HG03135 (cell line): ENCODE results near the gene ATP9B.
A peak's percentile ranks its signal among the peaks of the same experiment; 100 is the strongest.

ENCODE experiments used
- ATAC-seq: cut with Tn5 transposase; IDR thresholded peaks from one replicate; pipeline ENCODE4 v1.9.1; 2021; ENCODE audit warnings: mild to moderate bottlenecking, moderate library complexity; ENCODE audit not compliant: unreplicated experiment

The ATP9B gene

DNA sequence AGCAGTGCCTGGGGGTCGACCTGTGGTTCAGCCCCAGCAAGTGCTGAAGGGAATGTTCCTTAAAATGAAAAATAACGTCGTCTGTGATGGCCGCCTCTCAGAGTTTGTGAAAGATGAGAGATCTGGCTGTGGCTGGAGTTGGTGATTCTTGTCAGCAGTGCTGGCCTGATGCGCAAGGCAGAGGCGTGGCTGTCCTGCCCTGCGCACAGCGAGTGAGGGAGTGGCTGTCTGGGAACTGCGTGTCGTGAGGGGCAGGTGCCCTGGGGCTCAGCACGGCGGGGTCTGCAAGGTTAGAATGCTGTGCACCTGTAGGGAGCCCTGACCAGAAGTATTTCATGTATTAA lies 335.3 kb downstream of the ATP9B start:
- no peak for ATAC-seq

DNA sequence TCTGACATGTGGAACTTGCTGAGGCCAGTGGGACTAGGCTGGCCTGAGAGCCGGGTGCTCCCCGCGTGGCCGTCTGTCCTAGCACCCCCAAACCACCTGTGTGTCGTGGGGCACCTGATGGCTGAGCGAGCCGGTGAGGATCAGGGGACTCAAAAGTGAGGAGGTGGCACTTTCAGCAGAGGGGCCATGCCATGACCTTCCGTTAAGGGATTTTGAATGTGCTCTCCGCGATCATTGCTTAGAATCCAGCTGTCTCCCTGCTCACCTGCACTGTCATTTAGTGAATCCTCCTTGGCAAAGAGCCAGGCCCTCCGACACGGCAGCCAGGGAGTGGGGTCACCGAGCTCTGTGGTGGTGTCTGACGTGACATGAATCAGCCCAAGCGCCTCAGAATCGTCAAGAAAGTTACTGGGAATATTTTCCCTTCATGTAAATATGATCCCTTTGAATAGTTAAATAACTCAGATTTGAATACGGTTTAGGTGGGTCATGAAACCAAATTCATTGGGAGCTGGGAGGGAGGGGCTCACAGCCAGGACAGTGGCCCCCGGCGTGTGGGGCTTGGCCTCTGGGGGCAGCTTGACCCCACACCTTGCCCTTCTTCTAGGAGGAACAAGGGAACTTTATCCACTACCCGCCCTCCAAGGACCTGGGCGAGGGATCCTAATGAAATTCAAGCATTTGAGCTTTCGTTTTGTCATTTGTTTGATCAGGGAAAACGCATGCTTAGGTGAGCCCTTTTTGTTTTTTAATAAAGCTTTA lies 336.0 kb downstream of the ATP9B start:
- ATAC-seq, result no peak

- peak; percentile 66 for ATAC-seq
These were observed 336.8 kb downstream of the ATP9B start for GRCh38 chr18:79405781-79406575.

- no peak for ATAC-seq
These were observed 337.5 kb downstream of the ATP9B start for GRCh38 chr18:79406708-79407107.

- no peak for ATAC-seq
These were observed 340.1 kb downstream of the ATP9B start for GRCh38 chr18:79409313-79409712.

GRCh38 chr18:79410171-79410641 lies 341.0 kb downstream of the ATP9B start:
- ATAC-seq, result no peak

DNA sequence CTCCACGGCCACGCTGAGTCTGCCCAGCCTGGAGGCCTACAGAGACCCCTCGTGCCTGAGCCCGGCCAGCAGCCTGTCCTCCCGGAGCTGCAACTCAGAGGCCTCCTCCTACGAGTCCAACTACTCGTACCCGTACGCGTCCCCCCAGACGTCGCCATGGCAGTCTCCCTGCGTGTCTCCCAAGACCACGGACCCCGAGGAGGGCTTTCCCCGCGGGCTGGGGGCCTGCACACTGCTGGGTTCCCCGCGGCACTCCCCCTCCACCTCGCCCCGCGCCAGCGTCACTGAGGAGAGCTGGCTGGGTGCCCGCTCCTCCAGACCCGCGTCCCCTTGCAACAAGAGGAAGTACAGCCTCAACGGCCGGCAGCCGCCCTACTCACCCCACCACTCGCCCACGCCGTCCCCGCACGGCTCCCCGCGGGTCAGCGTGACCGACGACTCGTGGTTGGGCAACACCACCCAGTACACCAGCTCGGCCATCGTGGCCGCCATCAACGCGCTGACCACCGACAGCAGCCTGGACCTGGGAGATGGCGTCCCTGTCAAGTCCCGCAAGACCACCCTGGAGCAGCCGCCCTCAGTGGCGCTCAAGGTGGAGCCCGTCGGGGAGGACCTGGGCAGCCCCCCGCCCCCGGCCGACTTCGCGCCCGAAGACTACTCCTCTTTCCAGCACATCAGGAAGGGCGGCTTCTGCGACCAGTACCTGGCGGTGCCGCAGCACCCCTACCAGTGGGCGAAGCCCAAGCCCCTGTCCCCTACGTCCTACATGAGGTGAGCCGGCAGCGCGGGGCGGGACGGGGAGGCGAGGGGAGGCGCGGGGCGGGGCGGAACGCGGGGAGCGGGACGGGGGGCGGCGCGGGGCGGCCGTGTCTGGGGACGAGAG lies 341.8 kb downstream of the ATP9B start:
- no peak for ATAC-seq

DNA sequence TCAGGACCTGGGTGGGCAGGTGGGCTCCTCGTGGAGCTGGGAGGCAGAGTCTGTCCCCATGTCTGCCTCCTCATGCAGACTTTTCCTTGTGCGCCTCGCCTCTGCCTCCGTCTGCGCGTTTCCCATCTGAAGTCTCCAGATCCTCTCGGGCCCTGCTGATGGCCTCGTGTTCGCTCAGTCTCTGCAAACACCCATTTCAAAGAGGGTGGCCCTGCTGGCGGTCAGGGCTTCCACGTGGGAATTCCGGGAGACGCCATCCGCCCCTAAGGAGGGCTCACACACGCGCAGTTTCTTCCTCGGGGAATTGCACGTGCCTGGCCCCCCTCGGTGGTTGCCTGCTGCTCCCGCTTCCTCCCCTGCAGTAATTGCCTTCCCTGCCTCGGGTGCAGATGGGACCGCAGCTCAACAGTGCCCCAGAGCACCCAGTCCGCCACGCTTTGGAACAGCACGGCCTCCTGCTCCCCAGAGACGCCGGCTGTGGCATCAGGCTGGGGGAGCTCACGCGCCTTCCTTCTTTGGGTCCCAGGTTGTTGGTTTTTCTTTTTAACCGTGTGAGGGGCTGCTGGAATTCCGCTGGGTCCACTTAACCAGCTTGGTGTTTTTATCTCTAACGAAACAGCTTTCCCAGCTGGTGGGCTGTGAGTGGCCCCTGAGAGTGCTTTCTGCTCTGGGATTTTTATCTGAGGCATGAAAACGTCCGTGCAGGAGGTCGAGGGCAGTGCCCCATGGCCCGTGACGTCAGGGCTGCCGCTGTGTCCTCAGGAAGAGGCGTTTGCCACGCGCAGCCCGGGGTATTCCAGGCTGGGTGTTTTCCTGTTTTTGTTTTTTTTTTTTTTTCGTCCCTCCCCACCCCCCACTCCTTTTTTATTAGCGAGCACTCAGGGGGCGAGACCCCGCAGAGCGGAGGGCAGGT lies 342.7 kb downstream of the ATP9B start:
- no peak for ATAC-seq

GRCh38 chr18:79413025-79413424 lies 343.8 kb downstream of the ATP9B start:
- ATAC-seq, result no peak

DNA sequence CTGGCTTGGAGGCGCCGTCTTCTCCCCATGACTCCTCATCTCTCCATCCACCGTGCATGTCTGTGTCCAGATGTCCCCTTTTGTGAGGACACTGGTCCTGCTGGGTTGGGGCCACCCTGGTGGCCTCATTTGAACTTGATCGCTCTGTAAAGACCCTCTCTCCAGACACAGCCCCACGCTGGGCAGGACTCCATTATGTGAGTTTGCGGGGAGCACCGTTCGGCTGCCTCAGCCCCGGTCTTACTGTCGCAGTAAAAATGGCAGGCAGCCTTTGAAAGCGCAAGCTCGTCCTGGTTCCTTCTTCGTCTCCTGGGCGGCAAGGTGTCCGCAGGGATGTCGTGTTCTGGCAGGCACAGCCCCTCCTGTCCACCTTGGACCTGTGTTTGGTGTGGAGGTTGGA lies 344.2 kb downstream of the ATP9B start:
- no peak for ATAC-seq

GRCh38 chr18:79413901-79414300 lies 344.7 kb downstream of the ATP9B start:
- ATAC-seq, result no peak

- no peak for ATAC-seq
These were observed 347.0 kb downstream of the ATP9B start for GRCh38 chr18:79416022-79416676.

GRCh38 chr18:79416677-79417052 lies 347.5 kb downstream of the ATP9B start:
- no peak for ATAC-seq

DNA sequence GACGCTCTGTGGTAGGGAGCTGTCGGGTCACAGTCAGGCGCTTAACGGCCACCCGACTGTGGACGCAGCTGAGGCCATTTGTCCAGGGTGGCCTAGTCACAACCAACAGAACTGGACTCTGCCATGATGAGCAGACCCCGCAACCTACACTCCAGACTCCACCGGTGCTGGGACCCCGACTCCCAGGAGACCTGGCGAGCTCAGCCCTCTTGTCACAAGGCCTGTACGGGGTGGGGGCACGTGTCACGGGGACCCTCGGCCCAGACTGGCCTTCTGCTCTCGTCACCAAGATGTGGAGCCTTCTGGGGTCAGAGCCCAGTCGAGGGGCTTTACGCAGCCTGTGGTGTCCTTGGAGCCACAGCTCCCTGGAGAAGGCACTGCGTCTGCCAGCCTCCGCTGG lies 349.0 kb downstream of the ATP9B start:
- ATAC-seq, result no peak

DNA sequence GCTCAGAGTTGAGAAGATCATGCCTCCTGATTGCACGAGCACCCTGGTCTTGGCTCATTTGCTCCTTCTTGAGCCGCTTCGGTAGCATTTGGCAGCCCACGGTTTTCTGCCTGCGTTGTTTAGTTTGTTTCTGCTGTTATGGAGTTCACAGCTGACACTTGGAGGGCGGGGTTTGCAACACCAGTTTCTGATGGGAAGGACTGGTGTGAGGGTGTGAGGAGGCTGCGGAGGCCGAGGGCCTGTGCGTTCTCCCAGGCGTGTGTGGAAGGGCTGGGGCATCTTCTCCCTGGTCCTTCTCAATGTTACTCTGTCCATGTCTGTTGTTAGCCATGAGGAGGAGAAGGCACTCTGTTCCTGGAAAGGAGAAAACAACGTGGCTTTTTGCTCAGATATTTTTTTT lies 349.4 kb downstream of the ATP9B start:
- no peak for ATAC-seq

GRCh38 chr18:79420033-79420745 lies 351.0 kb downstream of the ATP9B start:
- ATAC-seq, result no peak

DNA sequence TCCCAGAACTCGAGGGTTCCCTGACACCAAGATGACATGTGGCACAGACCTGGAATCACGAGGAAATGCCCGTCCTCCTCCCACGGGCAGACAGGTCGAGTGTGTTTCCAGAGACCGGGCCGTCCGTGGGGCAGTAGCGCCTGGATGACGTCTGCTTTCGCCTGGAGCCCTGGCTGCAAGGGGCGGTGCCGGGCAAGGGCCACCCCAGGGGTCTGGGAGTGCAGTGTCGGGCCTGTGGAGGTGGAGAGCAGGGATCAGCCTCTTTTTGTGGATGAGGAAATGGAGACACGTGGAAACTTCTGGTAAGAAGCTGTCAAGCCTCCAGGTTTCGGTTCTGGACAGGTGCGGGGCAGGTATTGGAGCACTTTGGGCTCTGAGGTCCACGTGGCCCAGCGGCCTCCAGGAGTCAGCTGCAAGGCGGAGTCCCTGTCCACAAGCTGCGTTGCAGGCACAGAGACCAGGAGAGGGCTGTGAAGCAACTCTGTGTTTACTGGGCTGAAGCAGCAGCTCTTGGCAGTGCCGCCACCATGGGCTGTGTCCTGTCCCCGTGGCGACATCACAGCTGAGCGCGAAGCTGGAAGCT lies 352.2 kb downstream of the ATP9B start:
- no peak for ATAC-seq

DNA sequence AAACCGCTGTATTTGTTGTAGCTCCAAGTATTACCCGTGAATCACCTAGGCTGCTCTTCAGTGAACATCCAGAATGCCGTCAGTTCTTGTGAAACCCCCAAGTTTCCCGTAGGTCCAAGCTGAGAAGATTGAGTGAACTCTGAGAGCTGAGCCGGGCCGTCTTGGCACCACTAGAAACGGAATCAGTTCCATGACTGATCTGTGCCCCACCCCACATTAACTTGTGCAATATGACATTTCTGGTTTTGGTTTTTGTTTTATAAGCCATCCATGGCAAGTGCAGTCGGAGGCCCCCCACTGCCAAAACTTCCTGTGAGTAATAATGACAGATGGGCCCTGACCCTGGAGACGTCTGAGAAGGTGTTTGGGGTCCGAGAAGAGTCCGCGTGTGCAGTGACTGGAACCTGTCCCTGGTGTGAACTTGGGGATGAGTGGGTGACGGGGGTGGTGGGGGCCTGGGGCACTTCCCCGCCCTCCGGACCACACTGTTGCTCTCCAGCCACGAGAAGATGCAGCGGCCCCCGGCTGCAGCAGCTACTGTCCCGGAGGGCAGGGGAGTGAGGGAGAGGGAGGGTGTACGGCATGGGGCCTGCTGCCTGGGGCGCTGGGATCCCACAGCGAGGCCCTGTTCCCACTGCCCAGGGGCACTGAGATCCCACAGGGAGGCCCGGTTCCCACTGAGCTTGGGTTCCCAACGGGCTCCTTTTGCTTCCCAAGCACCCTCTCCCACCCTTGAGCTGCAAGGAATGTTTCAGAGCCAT lies 353.0 kb downstream of the ATP9B start:
- peak; percentile 68 for ATAC-seq
